Inferior parietal cortex (tissue), 1 donor: ENCODE measurements around the gene DNAJC2.
"Not testable (repeated sequence)": the region's sequence is repeated elsewhere in the genome, so short reads cannot be mapped to it uniquely, and the experiment has no call there.

Experiments
- DNase-seq: peaks from one replicate; pipeline ENCODE4 v3.0.0-alpha.2; 2016; ENCODE audit errors: extremely low spot score

DNAJC2 gene

DNA sequence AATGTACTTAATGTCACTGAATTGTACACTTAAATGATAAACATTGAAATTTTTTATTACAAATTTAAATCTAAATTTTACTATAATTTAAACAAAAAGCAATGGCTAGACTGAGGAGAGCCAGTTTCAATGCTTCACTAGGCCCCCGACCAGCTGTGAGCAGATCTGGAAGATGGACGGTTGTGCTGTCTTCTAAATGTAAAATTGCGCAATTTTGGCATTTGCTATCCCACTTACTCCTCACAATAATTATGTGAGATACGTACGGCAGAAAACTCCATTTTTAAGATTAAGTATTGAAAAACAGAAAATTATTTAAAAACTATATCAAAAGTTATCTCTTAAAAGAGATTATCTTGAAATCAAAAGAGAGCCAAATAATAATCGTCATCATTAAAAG is 71.2 kb downstream of the DNAJC2 start:
- DNase-seq: not testable (repeated sequence)

DNA sequence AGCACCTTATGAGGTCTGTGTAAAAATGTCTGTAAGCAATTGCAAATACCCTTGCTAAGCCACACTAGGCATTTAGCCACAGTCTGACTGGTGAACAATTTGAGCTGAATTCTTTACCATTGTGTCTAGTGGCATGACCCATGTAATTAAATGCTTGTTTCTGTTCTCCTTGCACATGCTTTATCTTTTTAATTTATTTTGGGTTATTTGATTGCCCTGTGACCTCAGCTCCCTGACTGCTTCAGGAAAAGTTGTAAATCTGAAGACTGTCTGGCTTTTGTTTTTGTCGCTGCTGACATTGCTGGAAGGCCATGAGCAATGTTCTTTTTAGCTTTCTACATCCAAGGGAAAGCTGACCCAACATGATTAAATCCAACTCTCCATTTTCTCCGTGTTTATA is 78.3 kb downstream of the DNAJC2 start:
- DNase-seq: not testable (repeated sequence)

DNA sequence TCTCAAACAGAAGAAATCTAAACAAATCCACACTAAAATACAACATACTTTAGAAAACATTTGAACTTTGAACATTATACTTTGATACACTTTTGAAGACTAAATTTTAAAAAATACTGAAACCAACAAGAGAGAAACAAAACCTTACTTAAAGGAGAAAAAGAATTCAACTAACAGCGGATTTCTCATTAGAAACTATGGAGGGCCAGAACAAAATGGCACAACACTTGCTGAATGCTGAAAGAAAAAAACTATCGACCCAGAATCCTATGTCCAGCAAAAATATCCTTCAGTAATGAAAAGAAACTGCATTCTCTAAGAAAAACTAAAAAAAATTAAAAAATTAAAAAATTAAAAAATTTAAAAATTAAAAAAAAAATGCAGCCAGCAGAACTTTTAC is 80.5 kb downstream of the DNAJC2 start:
- not testable (repeated sequence) for DNase-seq
